ENCODE data around the gene TMPRSS2. TPM values are rescaled to one million over a fixed set of nuclear protein-coding genes. Genes with fewer than 3 reads are reported as not detected.

Gene TMPRSS2
- total and polyA plus RNA-seq, 11 donors = 0.04 TPM; not detected in 10

GRCh38 chr21:41536827-41537103 is 28.8 kb upstream of the TMPRSS2 start:
- H3K4me3 ChIP-seq = no peak overlapping the region
- DNase-seq (no peak), ATAC-seq (no peak)
- 69 to 76% (median 74%) methylated on average over 7 of the region's 7 CpGs for WGBS, 4 donors
- H3K27me3 ChIP-seq = peaks cover 0 to 25% (median 0%) of the 10 kb centered on the region in 9 donors
- no peak overlapping the region for H3K27ac ChIP-seq
- intact Hi-C loops (cut with DNase I) = loop anchor here in 1 of 10 donors (10.0 kb wide), 1 partner anchor 58 kb away; no protein-coding TSS in a partner anchor
- H3K4me1 ChIP-seq = no peaks in the 10 kb centered on the region
- no peaks in the 10 kb centered on the region for H3K36me3 ChIP-seq
- no peaks in the 10 kb centered on the region for H3K9me3 ChIP-seq
- TF ChIP-seq POLR2A (IDR thresholded peaks at IDR 0.05) = no peak
- no peak for TF ChIP-seq CTCF (IDR thresholded peaks at IDR 0.05)

DNA sequence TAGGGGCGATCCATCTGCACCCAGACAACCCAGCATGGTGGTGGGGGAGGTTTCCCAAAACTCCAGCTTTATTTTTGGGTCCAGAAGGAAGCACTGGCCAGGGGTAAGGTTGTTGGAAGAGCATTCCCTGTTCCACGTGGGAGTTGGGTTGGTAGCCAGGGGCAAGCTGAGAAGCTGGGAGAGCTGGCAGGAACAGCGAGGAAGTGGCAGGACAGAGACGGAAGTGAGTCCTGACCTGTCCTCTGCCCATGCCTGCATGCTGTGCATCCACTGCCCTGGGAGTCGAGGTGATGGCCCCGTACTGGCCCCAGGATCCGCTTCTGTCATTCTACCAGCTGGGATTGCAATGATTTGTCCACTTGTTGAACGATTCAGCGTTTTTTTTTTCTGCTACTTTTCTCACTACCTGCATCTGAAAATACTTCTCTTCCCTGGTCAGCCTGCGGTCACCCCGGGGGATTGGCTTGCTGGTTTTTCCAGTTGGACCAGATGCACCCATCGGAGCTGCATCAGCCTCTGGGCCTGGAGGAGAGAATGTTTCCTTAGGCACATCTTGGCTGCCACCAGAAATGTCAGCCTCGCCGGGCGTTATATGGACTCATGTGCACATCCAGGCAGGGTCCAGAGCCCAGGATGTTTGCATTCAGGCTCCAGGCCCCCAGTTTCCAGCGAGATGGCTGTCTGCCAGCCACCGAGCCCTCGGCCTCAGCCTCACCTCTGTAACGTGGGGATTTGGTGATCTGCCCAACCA is 28.3 kb upstream of the TMPRSS2 start:
- H3K27ac ChIP-seq = no peak overlapping the region
- H3K4me3 ChIP-seq = no peak overlapping the region
- no peak for DNase-seq
- TF ChIP-seq POLR2A (IDR thresholded peaks at IDR 0.05) (no peak), CTCF (IDR thresholded peaks at IDR 0.05) (no peak)
- peaks cover 0 to 25% (median 0%) of the 10 kb centered on the region in 9 donors for H3K27me3 ChIP-seq
- ATAC-seq = no peak
- H3K4me1 ChIP-seq = no peaks in the 10 kb centered on the region
- H3K36me3 ChIP-seq = no peaks in the 10 kb centered on the region
- WGBS, 4 donors = 66 to 70% (median 69%) methylated on average over 18 to 19 of the region's 19 CpGs
- H3K9me3 ChIP-seq = no peaks in the 10 kb centered on the region
- intact Hi-C loops (cut with DNase I) = loop anchor here in 1 of 10 donors (10.0 kb wide), 1 partner anchor 59 kb away; no protein-coding TSS in a partner anchor

GRCh38 chr21:41530366-41530765 is 22.4 kb upstream of the TMPRSS2 start:
- Histone ChIP-seq H3K9me3 (no peaks in the 10 kb centered on the region), H3K27ac (no peak overlapping the region), H3K4me3 (no peak overlapping the region), H3K27me3 (peaks cover 0 to 26% (median 0%) of the 10 kb centered on the region in 9 donors), H3K36me3 (no peaks in the 10 kb centered on the region), H3K4me1 (no peaks in the 10 kb centered on the region)
- 66 to 80% (median 68%) methylated on average over 4 of the region's 4 CpGs for WGBS, 4 donors
- TF ChIP-seq CTCF (IDR thresholded peaks at IDR 0.05) (no peak), POLR2A (IDR thresholded peaks at IDR 0.05) (no peak)
- DNase-seq = no peak
- ATAC-seq = no peak
- intact Hi-C loops (cut with DNase I) = loop anchor here in 1 of 10 donors (10.0 kb wide), 1 partner anchor 64 kb away; no protein-coding TSS in a partner anchor

- Histone ChIP-seq H3K4me1 (no peaks in the 10 kb centered on the region), H3K27me3 (peaks cover 0 to 30% (median 0%) of the 10 kb centered on the region in 9 donors), H3K27ac (no peak overlapping the region), H3K36me3 (no peaks in the 10 kb centered on the region), H3K4me3 (no peak overlapping the region), H3K9me3 (no peaks in the 10 kb centered on the region)
- intact Hi-C loops (cut with DNase I) = loop anchor here in 1 of 10 donors (10.0 kb wide), 1 partner anchor 65 kb away; no protein-coding TSS in a partner anchor
- WGBS, 4 donors = 66 to 76% (median 72%) methylated on average over 9 of the region's 9 CpGs
- TF ChIP-seq CTCF (IDR thresholded peaks at IDR 0.05) = no peak
- no peak for TF ChIP-seq POLR2A (IDR thresholded peaks at IDR 0.05)
- ATAC-seq (no peak), DNase-seq (no peak)
These were observed 21.8 kb upstream of the TMPRSS2 start for GRCh38 chr21:41529769-41530168.

Measured in heart left ventricle (tissue), 16 donors.